ENCODE results near the gene ADK. TPM values are rescaled to one million over a fixed set of nuclear protein-coding genes. Genes with fewer than 3 reads are reported as not detected.

Gene ADK
- total and polyA plus RNA-seq, 4 experiments from 2014 or later, result 33.7 to 66.6 (median 51.0) TPM

DNA sequence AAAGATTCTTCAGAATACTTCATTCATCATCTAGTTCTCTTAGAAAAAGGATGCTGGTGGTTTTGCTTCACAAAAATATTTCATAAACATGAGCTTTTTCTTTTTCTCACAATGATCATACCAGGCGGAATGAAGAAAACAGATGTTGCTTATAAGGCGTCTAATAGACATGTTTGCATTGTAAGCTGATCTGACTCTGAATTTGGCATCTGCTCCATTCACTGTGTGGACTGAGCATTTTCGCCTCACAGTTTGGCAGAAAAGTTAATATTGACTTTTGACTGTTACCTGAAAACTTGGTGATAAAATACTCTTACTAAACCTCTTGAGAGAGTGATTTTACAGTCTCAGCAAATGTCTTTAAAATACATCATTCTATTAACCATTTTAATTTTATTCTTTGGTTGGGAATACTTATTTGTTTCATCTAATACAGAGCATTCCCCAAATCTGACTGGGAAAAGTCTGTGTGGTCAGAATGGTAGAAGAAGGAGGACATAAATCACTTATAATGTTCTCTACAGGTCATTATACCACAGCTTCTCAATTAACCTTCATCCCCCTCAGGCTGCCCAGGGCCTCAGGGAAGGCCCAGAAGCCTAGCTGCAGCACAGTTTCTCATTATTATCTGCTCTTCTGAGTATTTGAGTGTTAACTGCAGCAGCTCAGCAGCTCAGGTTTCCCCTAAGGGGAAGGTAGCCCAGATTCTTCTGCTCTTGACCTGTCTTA is 553.8 kb downstream of the ADK start:
- Mint-ChIP-seq H3K36me3 (peaks cover 15 to 32% of the 10 kb centered on the region in 2 donors), H3K9me3 (peaks cover 0 to 2% (median 0%) of the 10 kb centered on the region in 8 donors), H3K4me1 (no peaks in the 10 kb centered on the region), H3K27me3 (no peaks in the 10 kb centered on the region), H3K4me3 (no peak overlapping the region), H3K27ac (no peak overlapping the region)
- Histone ChIP-seq H3K4me3 (ENCODE audit: low read length in 2 of 2) (no peak overlapping the region), H3K4me1 (ENCODE audit: insufficient read depth, low read length) (no peaks in the 10 kb centered on the region), H3K27ac (ENCODE audit: low read depth, low read length) (no peak overlapping the region), H3K9me3 (ENCODE audit: control insufficient read depth in 1 of 2, low read length in 2 of 2) (no peaks in the 10 kb centered on the region), H3K27me3 (ENCODE audit: insufficient read depth, low read length) (no peaks in the 10 kb centered on the region), H3K36me3 (ENCODE audit: insufficient read depth, low read length) (no peaks in the 10 kb centered on the region)
- intact Hi-C loops (cut with micrococcal nuclease), result no loop called here
- ChIA-PET CTCF (ENCODE audit: partially characterized antibody) (interaction anchor here (0.6 to 0.9 kb wide), 2 partner anchors 24 to 34 kb away, joined by 3 to 4 read pairs; no protein-coding TSS in a partner anchor), POLR2A (ENCODE audit: partially characterized antibody) (no interaction called here)
- DNase-seq, result no peak

DNA sequence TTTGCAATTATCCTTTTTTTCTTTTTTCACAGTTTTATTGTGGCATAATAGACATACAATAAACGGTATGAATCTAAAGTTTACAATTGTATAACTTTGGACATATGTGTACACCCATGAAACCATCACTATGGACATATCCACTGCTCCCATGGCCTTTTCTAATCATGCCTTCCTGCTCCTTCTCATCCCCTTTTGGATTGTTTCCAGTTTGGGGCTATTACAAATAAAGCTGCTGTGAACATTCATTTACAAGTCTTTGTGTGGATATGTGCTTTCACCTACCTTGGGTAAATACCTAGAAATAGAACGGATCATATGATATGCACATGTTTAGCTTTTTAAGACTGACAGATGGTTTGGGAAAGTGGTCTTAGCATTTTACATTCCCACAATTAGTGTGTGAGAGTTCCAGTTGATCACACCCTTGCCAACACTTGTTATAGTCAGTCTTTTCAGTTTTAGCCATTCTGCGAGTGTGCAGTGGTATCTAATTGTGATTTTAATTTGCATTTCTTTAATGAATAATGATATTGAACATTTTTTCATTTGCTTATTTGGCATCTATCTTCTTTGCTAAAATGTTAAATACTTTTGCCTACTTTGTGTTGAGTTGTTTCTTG is 554.4 kb downstream of the ADK start:
- H3K36me3 Mint-ChIP-seq, result peaks cover 17 to 37% of the 10 kb centered on the region in 2 donors
- ChIA-PET POLR2A (ENCODE audit: partially characterized antibody) (no interaction called here), CTCF (ENCODE audit: partially characterized antibody) (interaction anchor here (0.6 kb wide), 1 partner anchor 25 kb away, joined by 4 read pairs; no protein-coding TSS in a partner anchor)
- intact Hi-C loops (cut with micrococcal nuclease), result no loop called here
- H3K27ac Mint-ChIP-seq, result peak overlapping the region in 1 of 7 donors; percentile 71
- H3K4me3 Mint-ChIP-seq, result no peak overlapping the region
- H3K9me3 Mint-ChIP-seq, result peaks cover 0 to 2% (median 0%) of the 10 kb centered on the region in 8 donors
- H3K27me3 Mint-ChIP-seq, result no peaks in the 10 kb centered on the region
- no peaks in the 10 kb centered on the region for H3K36me3 ChIP-seq (ENCODE audit: insufficient read depth, low read length)
- no peak overlapping the region for H3K27ac ChIP-seq (ENCODE audit: low read depth, low read length)
- no peaks in the 10 kb centered on the region for H3K4me1 Mint-ChIP-seq
- H3K4me1 ChIP-seq (ENCODE audit: insufficient read depth, low read length), result no peaks in the 10 kb centered on the region
- no peaks in the 10 kb centered on the region for H3K9me3 ChIP-seq (ENCODE audit: control insufficient read depth in 1 of 2, low read length in 2 of 2)
- H3K4me3 ChIP-seq (ENCODE audit: low read length in 2 of 2), result no peak overlapping the region
- DNase-seq, result no peak
- no peaks in the 10 kb centered on the region for H3K27me3 ChIP-seq (ENCODE audit: insufficient read depth, low read length)

DNA sequence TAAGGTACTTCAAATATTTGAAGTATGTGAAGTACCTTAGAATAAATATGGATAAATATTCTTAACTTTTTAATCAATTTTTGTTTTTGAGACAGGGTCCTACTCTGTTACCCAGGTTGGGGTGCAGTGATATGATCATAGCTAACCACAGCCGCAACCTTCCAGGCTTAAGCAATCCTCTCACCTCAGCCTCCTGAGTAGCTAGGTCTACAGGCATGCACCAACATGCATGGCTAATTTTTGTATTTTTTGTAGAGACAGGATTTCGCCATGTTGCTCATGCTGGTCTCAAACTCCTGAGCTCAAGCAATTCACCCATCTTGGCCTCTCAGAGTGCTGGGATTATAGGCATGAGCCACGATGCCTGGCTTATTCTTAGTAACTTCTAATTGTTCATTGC is 555.9 kb downstream of the ADK start:
- peaks cover 14 to 41% of the 10 kb centered on the region in 2 donors for H3K36me3 Mint-ChIP-seq
- Histone ChIP-seq H3K27me3 (ENCODE audit: insufficient read depth, low read length) (no peaks in the 10 kb centered on the region), H3K4me3 (ENCODE audit: low read length in 2 of 2) (no peak overlapping the region), H3K27ac (ENCODE audit: low read depth, low read length) (no peak overlapping the region), H3K36me3 (ENCODE audit: insufficient read depth, low read length) (no peaks in the 10 kb centered on the region), H3K4me1 (ENCODE audit: insufficient read depth, low read length) (no peaks in the 10 kb centered on the region), H3K9me3 (ENCODE audit: control insufficient read depth in 1 of 2, low read length in 2 of 2) (no peaks in the 10 kb centered on the region)
- POLR2A ChIA-PET (ENCODE audit: partially characterized antibody), result no interaction called here
- H3K9me3 Mint-ChIP-seq, result peaks cover 0 to 2% (median 0%) of the 10 kb centered on the region in 8 donors
- no peak overlapping the region for H3K27ac Mint-ChIP-seq
- DNase-seq, result no peak
- no peaks in the 10 kb centered on the region for H3K27me3 Mint-ChIP-seq
- CTCF ChIA-PET (ENCODE audit: partially characterized antibody), result no interaction called here
- no peak overlapping the region for H3K4me3 Mint-ChIP-seq
- H3K4me1 Mint-ChIP-seq, result no peaks in the 10 kb centered on the region
- intact Hi-C loops (cut with micrococcal nuclease), result no loop called here

DNA sequence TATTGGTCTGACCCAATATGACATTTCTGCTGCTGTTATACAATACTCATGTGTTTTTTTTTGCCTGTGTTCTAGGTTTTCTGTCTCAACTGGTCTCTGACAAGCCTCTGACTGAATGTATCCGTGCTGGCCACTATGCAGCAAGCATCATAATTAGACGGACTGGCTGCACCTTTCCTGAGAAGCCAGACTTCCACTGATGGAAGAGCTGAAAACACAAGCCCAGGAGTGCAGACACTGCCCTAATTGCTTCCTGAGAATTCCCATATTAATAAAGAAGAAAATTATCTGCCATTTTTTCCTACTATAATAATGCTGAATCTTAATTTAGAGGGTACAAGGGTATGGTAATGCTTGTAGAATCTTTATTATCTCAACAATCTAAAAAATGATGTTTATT is 557.2 kb downstream of the ADK start:
- ChIA-PET POLR2A (ENCODE audit: partially characterized antibody) (interaction anchor here (0.6 kb wide), 1 partner anchor 250 kb away, joined by 3 read pairs; no protein-coding TSS in a partner anchor), CTCF (ENCODE audit: partially characterized antibody) (no interaction called here)
- DNase-seq, result no peak
- Histone ChIP-seq H3K36me3 (ENCODE audit: insufficient read depth, low read length) (no peaks in the 10 kb centered on the region), H3K27me3 (ENCODE audit: insufficient read depth, low read length) (no peaks in the 10 kb centered on the region), H3K9me3 (ENCODE audit: control insufficient read depth in 1 of 2, low read length in 2 of 2) (no peaks in the 10 kb centered on the region), H3K4me1 (ENCODE audit: insufficient read depth, low read length) (no peaks in the 10 kb centered on the region), H3K27ac (ENCODE audit: low read depth, low read length) (no peak overlapping the region), H3K4me3 (ENCODE audit: low read length in 2 of 2) (no peak overlapping the region)
- H3K27me3 Mint-ChIP-seq, result no peaks in the 10 kb centered on the region
- peaks cover 14 to 33% of the 10 kb centered on the region in 2 donors for H3K36me3 Mint-ChIP-seq
- intact Hi-C loops (cut with micrococcal nuclease), result no loop called here
- H3K4me1 Mint-ChIP-seq, result no peaks in the 10 kb centered on the region
- peaks cover 0 to 2% (median 0%) of the 10 kb centered on the region in 8 donors for H3K9me3 Mint-ChIP-seq
- no peak overlapping the region for H3K27ac Mint-ChIP-seq
- no peak overlapping the region for H3K4me3 Mint-ChIP-seq

GRCh38 chr10:74718208-74718607 is 567.2 kb downstream of the ADK start:
- Histone ChIP-seq H3K27ac (ENCODE audit: low read depth, low read length) (no peak overlapping the region), H3K27me3 (ENCODE audit: insufficient read depth, low read length) (no peaks in the 10 kb centered on the region), H3K9me3 (ENCODE audit: control insufficient read depth in 1 of 2, low read length in 2 of 2) (peaks cover 0 to 10% of the 10 kb centered on the region in 2 donors), H3K36me3 (ENCODE audit: insufficient read depth, low read length) (no peaks in the 10 kb centered on the region), H3K4me3 (ENCODE audit: low read length in 2 of 2) (no peak overlapping the region), H3K4me1 (ENCODE audit: insufficient read depth, low read length) (no peaks in the 10 kb centered on the region)
- ChIA-PET CTCF (ENCODE audit: partially characterized antibody) (no interaction called here), POLR2A (ENCODE audit: partially characterized antibody) (no interaction called here)
- Mint-ChIP-seq H3K36me3 (peaks cover 32 to 42% of the 10 kb centered on the region in 2 donors), H3K27ac (no peak overlapping the region), H3K4me1 (peaks cover 0 to 3% (median under 1%) of the 10 kb centered on the region in 4 donors), H3K9me3 (peaks cover 0 to 45% (median 31%) of the 10 kb centered on the region in 8 donors), H3K4me3 (no peak overlapping the region), H3K27me3 (no peaks in the 10 kb centered on the region)
- DNase-seq, result no peak
- intact Hi-C loops (cut with micrococcal nuclease), result no loop called here

DNA sequence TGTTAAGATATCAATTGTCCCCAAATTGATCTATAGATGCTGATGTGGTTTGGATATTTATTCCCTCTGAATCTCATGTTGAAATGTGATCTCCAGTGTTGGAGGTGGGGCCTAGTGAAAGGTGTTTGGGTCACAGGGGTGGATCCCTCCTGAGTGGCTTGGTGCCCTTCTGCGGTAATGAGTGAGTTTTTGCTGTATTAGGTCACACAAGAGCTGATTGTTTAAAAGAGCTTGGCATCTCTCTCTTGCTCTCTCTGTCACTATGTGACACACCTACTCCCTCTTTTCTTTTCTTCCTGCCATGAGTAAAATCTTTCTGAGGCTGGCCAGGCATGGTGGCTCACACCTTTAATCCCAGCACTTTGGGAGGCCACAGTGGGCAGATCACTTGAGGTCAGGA is 577.2 kb downstream of the ADK start:
- no peak overlapping the region for H3K27ac ChIP-seq (ENCODE audit: low read depth, low read length)
- POLR2A ChIA-PET (ENCODE audit: partially characterized antibody), result interaction anchor here (0.7 kb wide), 1 partner anchor 229 kb away, joined by 3 read pairs; no protein-coding TSS in a partner anchor
- CTCF ChIA-PET (ENCODE audit: partially characterized antibody), result interaction anchor here (1.0 kb wide), 1 partner anchor 9 kb away, joined by 3 read pairs; no protein-coding TSS in a partner anchor
- H3K27me3 ChIP-seq (ENCODE audit: insufficient read depth, low read length), result no peaks in the 10 kb centered on the region
- H3K36me3 ChIP-seq (ENCODE audit: insufficient read depth, low read length), result no peaks in the 10 kb centered on the region
- no peaks in the 10 kb centered on the region for H3K4me1 ChIP-seq (ENCODE audit: insufficient read depth, low read length)
- no peaks in the 10 kb centered on the region for H3K9me3 ChIP-seq (ENCODE audit: control insufficient read depth in 1 of 2, low read length in 2 of 2)
- H3K36me3 Mint-ChIP-seq, result peaks cover 0 to 2% of the 10 kb centered on the region in 2 donors
- no peak overlapping the region for H3K4me3 Mint-ChIP-seq
- peaks cover 2 to 16% (median 7%) of the 10 kb centered on the region in 8 donors for H3K9me3 Mint-ChIP-seq
- H3K27ac Mint-ChIP-seq, result peak overlapping the region in 2 of 7 donors; percentile 37 to 42
- H3K4me1 Mint-ChIP-seq, result no peaks in the 10 kb centered on the region
- H3K4me3 ChIP-seq (ENCODE audit: low read length in 2 of 2), result no peak overlapping the region
- intact Hi-C loops (cut with micrococcal nuclease), result no loop called here
- DNase-seq, result no peak
- no peaks in the 10 kb centered on the region for H3K27me3 Mint-ChIP-seq

GRCh38 chr10:74730246-74730645 is 579.2 kb downstream of the ADK start:
- no peak for DNase-seq
- Mint-ChIP-seq H3K4me3 (no peak overlapping the region), H3K9me3 (peaks cover 0 to 7% (median 3%) of the 10 kb centered on the region in 8 donors), H3K27me3 (no peaks in the 10 kb centered on the region), H3K36me3 (no peaks in the 10 kb centered on the region), H3K27ac (peak overlapping the region in 2 of 7 donors; percentile 15 to 59), H3K4me1 (no peaks in the 10 kb centered on the region)
- Histone ChIP-seq H3K36me3 (ENCODE audit: insufficient read depth, low read length) (no peaks in the 10 kb centered on the region), H3K4me1 (ENCODE audit: insufficient read depth, low read length) (no peaks in the 10 kb centered on the region), H3K9me3 (ENCODE audit: control insufficient read depth in 1 of 2, low read length in 2 of 2) (no peaks in the 10 kb centered on the region), H3K27me3 (ENCODE audit: insufficient read depth, low read length) (no peaks in the 10 kb centered on the region), H3K4me3 (ENCODE audit: low read length in 2 of 2) (no peak overlapping the region), H3K27ac (ENCODE audit: low read depth, low read length) (no peak overlapping the region)
- intact Hi-C loops (cut with micrococcal nuclease), result loop anchor here (10.0 kb wide), 3 partner anchors 145 to 465 kb away; no protein-coding TSS in a partner anchor
- ChIA-PET CTCF (ENCODE audit: partially characterized antibody) (no interaction called here), POLR2A (ENCODE audit: partially characterized antibody) (no interaction called here)

Measured in CD4-positive, alpha-beta memory T cell (primary cell).